CD14-positive monocyte (primary cell): ENCODE measurements around the gene HABP4. TPM values are rescaled to one million over a fixed set of nuclear protein-coding genes. Genes with fewer than 3 reads are reported as not detected.

Experiments used
- DNase-seq, 3 donors: peaks; one replicate each; pipeline ENCODE4 v3.0.0-alpha.2; 2011 to 2022
- H2AFZ ChIP-seq: 2 replicates; pipeline ENCODE4 v1.6.0; 2012; ENCODE audit warnings: mild to moderate bottlenecking, low read depth, low read length, inconsistent platforms; ENCODE audit not compliant: insufficient read depth, poor library complexity, severe bottlenecking
- H3K27ac ChIP-seq, 2 donors: 1 replicate in 1 of 2; 2 replicates in 1 of 2; pipeline ENCODE4 v1.5.1; 2012 to 2013; ENCODE audit warnings: low read length in 2 of 2, control low read depth in 1 of 2, inconsistent platforms in 1 of 2, low read depth in 1 of 2, mild to moderate bottlenecking in 1 of 2
- H3K27me3 ChIP-seq, 2 donors: one replicate each; pipeline versions ENCODE4 v1.6.0 to v1.6.1; 2011 to 2013; ENCODE audit warnings: low read length in 2 of 2; ENCODE audit not compliant: control insufficient read depth in 2 of 2, insufficient read depth in 2 of 2
- H3K36me3 ChIP-seq, 2 donors: replicated peaks in 1 of 2; 1 replicate in 1 of 2; 2 replicates in 1 of 2; pipeline versions ENCODE4 v1.5.1 to v1.6.1; 2012 to 2013; ENCODE audit warnings: low read length in 2 of 2, control low read depth in 1 of 2, inconsistent platforms in 1 of 2, mild to moderate bottlenecking in 1 of 2; ENCODE audit not compliant: insufficient read depth in 2 of 2, control insufficient read depth in 1 of 2
- H3K4me1 ChIP-seq, 2 donors: 1 replicate in 1 of 2; 2 replicates in 1 of 2; pipeline versions ENCODE4 v1.5.1 to v1.6.1; 2012 to 2013; ENCODE audit warnings: low read length in 2 of 2, control low read depth in 1 of 2, inconsistent platforms in 1 of 2, mild to moderate bottlenecking in 1 of 2, moderate library complexity in 1 of 2; ENCODE audit not compliant: insufficient read depth in 2 of 2, control insufficient read depth in 1 of 2
- H3K4me2 ChIP-seq: replicated peaks from 2 replicates; pipeline ENCODE3; 2012; ENCODE audit warnings: low read length, moderate library complexity, mild to moderate bottlenecking; ENCODE audit not compliant: poor library complexity, severe bottlenecking; ENCODE audit errors: extremely low read depth
- H3K4me3 ChIP-seq, 3 experiments: fragments of 200-600 bp in 1 of 3; sonication (generic) in 1 of 3; replicated peaks in 1 of 3; 1 replicate in 2 of 3; 2 replicates in 1 of 3; pipeline ENCODE4 v1.5.1; 2011 to 2013; ENCODE audit warnings: low read length in 3 of 3, mild to moderate bottlenecking in 3 of 3, control low read depth in 2 of 3, low read depth in 2 of 3, inconsistent platforms in 1 of 3, moderate library complexity in 1 of 3
- H3K79me2 ChIP-seq: 2 replicates; pipeline ENCODE4 v1.6.0; 2012; ENCODE audit warnings: mild to moderate bottlenecking, control low read depth, inconsistent platforms, low read length, moderate library complexity; ENCODE audit not compliant: insufficient read depth
- H3K9ac ChIP-seq: 2 replicates; pipeline ENCODE4 v1.6.0; 2017; ENCODE audit warnings: low read length, mild to moderate bottlenecking; ENCODE audit not compliant: insufficient read depth, poor library complexity, severe bottlenecking
- H3K9me3 ChIP-seq, 2 donors: replicated peaks in 1 of 2; 1 replicate in 1 of 2; 2 replicates in 1 of 2; pipeline versions ENCODE4 v1.5.1 to v1.6.1; 2012 to 2013; ENCODE audit warnings: low read length in 2 of 2, control low read depth in 1 of 2; ENCODE audit not compliant: control insufficient read depth in 1 of 2, insufficient read depth in 1 of 2
- H4K20me1 ChIP-seq: 2 replicates; pipeline ENCODE4 v1.6.0; 2012; ENCODE audit warnings: mild to moderate bottlenecking, low read length, control low read depth, moderate library complexity; ENCODE audit not compliant: insufficient read depth
- H3K27ac Mint-ChIP-seq, 7 donors: one replicate each; pipeline ENCODE4 v1.8.0; 2020; ENCODE audit warnings: mild to moderate bottlenecking in 7 of 7, mixed read lengths in 7 of 7, moderate library complexity in 6 of 7, inconsistent platforms in 2 of 7
- H3K27me3 Mint-ChIP-seq, 3 donors: one replicate each; pipeline ENCODE4 v1.8.0; 2021 to 2022; ENCODE audit warnings: low read depth in 3 of 3, mild to moderate bottlenecking in 3 of 3, mixed read lengths in 3 of 3, moderate library complexity in 3 of 3, inconsistent platforms in 1 of 3
- H3K36me3 Mint-ChIP-seq, 2 donors: one replicate each; pipeline ENCODE4 v1.8.0; 2020; ENCODE audit warnings: mixed read lengths in 2 of 2, inconsistent platforms in 1 of 2, mild to moderate bottlenecking in 1 of 2
- H3K4me1 Mint-ChIP-seq: one replicate; pipeline ENCODE4 v1.8.0; 2020; ENCODE audit warnings: mild to moderate bottlenecking, mixed read lengths
- H3K4me3 Mint-ChIP-seq, 2 donors: one replicate each; pipeline ENCODE4 v1.8.0; 2020; ENCODE audit warnings: mild to moderate bottlenecking in 2 of 2, mixed read lengths in 2 of 2, moderate library complexity in 1 of 2
- H3K9me3 Mint-ChIP-seq, 7 donors: one replicate each; pipeline ENCODE4 v1.8.0; 2020 to 2022; ENCODE audit warnings: mixed read lengths in 7 of 7, mild to moderate bottlenecking in 6 of 7, moderate library complexity in 6 of 7, inconsistent platforms in 2 of 7
- CTCF ChIP-seq: fragments of 200-600 bp; IDR thresholded peaks from one replicate; pipeline ENCODE4 v1.8.0; 2022; ENCODE audit warnings: antibody characterized with exemption, mild to moderate bottlenecking
- WGBS: methylation state at CpG from one replicate; pipeline ENCODE4 v1.1.5; 2013; ENCODE audit warnings: missing lambda C conversion rate; ENCODE audit not compliant: insufficient coverage; 5-methylcytosine and 5-hydroxymethylcytosine counted together
- intact Hi-C, 2 donors: fragments of 100-400 bp; cut with micrococcal nuclease; formaldehyde crosslinking; loops; one replicate each; pipeline versions ENCODE4 v1.15.0 to v1.15.1; 2023
- polyA plus RNA-seq, 3 donors: library from polyadenylated mRNA; depleted of rRNA in 1 of 3; unstranded in 2 of 3; stranded (reverse) in 1 of 3; fragments of 300-500 nt in 2 of 3; fragments of >200 nt in 1 of 3; fragmentation: Illumina TruSeq in 2 of 3; gene quantifications; 1 replicate in 2 of 3; 2 replicates in 1 of 3; pipeline ENCODE4 v1.2.3, GENCODE V29; 2012 to 2021

Gene HABP4
- polyA plus RNA-seq, 3 donors, result 0.54 to 0.97 (median 0.68) TPM

DNA sequence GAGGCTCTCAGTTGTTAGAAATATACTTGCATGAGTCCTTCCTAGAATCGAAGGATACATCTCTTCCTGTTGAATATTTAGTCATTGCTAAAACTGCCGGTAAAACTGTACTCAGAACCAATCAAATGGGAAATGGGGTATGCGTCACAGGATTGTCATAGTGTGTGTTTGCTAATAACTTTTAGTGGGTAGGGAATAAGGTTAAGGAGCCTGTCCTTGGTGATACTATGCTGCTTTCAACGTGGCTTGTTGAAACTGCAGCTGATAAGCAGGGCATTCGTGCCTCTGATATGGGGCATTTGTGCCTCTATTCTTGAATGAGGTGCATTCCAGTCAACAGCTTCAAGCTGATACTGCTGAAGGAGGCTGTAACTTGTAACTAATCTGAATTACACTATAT is 26.6 kb downstream of the HABP4 start:
- 76% methylated on average over 2 of the region's 5 CpGs for WGBS
- Histone ChIP-seq H3K27me3 (no peaks in the 10 kb centered on the region), H3K9me3 (no peaks in the 10 kb centered on the region), H3K79me2 (no peaks in the 10 kb centered on the region), H3K36me3 (no peaks in the 10 kb centered on the region), H3K4me2 (no peak overlapping the region), H3K9ac (no peak overlapping the region), H3K4me1 (no peaks in the 10 kb centered on the region), H2AFZ (no peak overlapping the region), H3K27ac (no peak overlapping the region), H3K4me3 (no peak overlapping the region), H4K20me1 (no peaks in the 10 kb centered on the region)
- H3K36me3 Mint-ChIP-seq, result no peaks in the 10 kb centered on the region
- H3K9me3 Mint-ChIP-seq, result no peaks in the 10 kb centered on the region
- no peaks in the 10 kb centered on the region for H3K4me1 Mint-ChIP-seq
- intact Hi-C loops, result no loop called here
- no peak for DNase-seq
- no peak overlapping the region for H3K4me3 Mint-ChIP-seq
- H3K27ac Mint-ChIP-seq, result no peak overlapping the region
- TF ChIP-seq CTCF, result no peak
- H3K27me3 Mint-ChIP-seq, result peaks cover 0 to 2% (median 0%) of the 10 kb centered on the region in 3 donors

DNA sequence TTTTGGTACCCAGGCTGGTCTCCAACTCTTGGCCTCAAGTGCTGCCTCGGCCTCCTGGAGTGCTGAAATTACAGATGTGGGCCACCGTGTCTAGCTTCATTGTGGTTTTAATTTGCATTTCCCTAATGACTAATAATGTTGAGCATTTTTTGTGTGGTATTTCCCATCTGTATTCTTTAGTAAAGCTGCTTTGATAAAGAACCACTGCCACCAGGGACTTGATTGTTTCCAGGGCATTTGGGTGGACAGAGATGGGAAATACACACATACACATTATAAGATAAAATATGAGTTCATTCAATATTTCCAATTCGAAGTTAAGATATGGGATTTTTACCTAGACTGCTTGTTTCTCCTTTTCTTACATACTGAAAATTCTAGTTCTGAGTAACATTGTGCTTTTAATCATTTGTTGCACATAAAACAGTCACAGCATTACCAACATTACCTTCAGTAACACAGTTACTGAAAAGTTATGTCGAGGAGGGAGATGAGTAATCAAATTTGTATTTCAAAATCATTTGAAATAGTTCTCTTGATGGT is 28.9 kb downstream of the HABP4 start:
- no peak overlapping the region for H3K4me3 ChIP-seq
- Mint-ChIP-seq H3K27me3 (peaks cover 0 to 2% (median 2%) of the 10 kb centered on the region in 3 donors), H3K4me1 (peaks cover under 1% of the 10 kb centered on the region), H3K4me3 (no peak overlapping the region), H3K36me3 (no peaks in the 10 kb centered on the region), H3K27ac (no peak overlapping the region), H3K9me3 (no peaks in the 10 kb centered on the region)
- H3K27ac ChIP-seq, result no peak overlapping the region
- no peaks in the 10 kb centered on the region for H3K9me3 ChIP-seq
- no CpG with 5 or more reads among the region's 4 CpGs for WGBS
- no peaks in the 10 kb centered on the region for H3K79me2 ChIP-seq
- no peak overlapping the region for H2AFZ ChIP-seq
- no peak overlapping the region for H3K9ac ChIP-seq
- TF ChIP-seq CTCF, result no peak
- no peaks in the 10 kb centered on the region for H3K36me3 ChIP-seq
- intact Hi-C loops, result no loop called here
- H3K4me1 ChIP-seq, result no peaks in the 10 kb centered on the region
- H3K27me3 ChIP-seq, result no peaks in the 10 kb centered on the region
- no peaks in the 10 kb centered on the region for H4K20me1 ChIP-seq
- DNase-seq, result no peak
- no peak overlapping the region for H3K4me2 ChIP-seq
